K562 (cell line): ENCODE results near the gene SLC6A9. TPM values are rescaled to one million over a fixed set of nuclear protein-coding genes. Genes with fewer than 3 reads are reported as not detected.

Experiments
- ATAC-seq: fragments of 200-7000 bp; cut with Tn5 transposase; 3 replicates; pipeline ENCODE4 v1.9.1; 2020; ENCODE audit warnings: moderate library complexity
- BruUV-seq: library from RNA; stranded (reverse); fragments of 400-500 nt; replicated peaks from 2 replicates; lab custom pipeline; 2021; lab: Mats Ljungman, UMichigan
- CTCF ChIA-PET: fragments of 300-600 bp; formaldehyde crosslinking; extraction: SDS; loops from one replicate; lab custom pipeline; 2021; ENCODE audit warnings: low intra/inter-chr PET ratio; lab: Yijun Ruan, JAX
- POLR2A ChIA-PET: fragments of 300-600, 350-650 bp; sonication (Branson Sonifier 250); formaldehyde crosslinking; extraction: SDS; loops from one replicate; lab custom pipeline; 2021; ENCODE audit warnings: antibody characterized with exemption, inconsistent platforms; lab: Yijun Ruan, JAX
- DNase-seq, 4 experiments: peaks; one replicate each; pipeline versions ENCODE4 v3.0.0 to v3.0.0-alpha.2; 2011 to 2018; ENCODE audit warnings: low spot score in 3 of 4, mixed read lengths in 3 of 4; ENCODE audit errors: extremely low read depth in 1 of 4
- FAIRE-seq: peaks from 2 replicates; lab custom pipeline; 2011; peaks lifted over from hg19 to GRCh38; lab: Jason Lieb, UNC
- H2AFZ ChIP-seq: 2 replicates; pipeline ENCODE4 v1.6.0; 2011; ENCODE audit warnings: low read depth, low read length, control low read depth, inconsistent platforms
- H3K27ac ChIP-seq: fragments of 200-600 bp; 3 replicates; pipeline ENCODE4 v1.8.0; 2011; ENCODE audit warnings: low read depth, mild to moderate bottlenecking, control low read depth, inconsistent platforms, low read length, moderate library complexity, mixed read lengths; ENCODE audit errors: extremely low read depth
- H3K27me3 ChIP-seq, 2 experiments: fragments of 300-600 bp in 1 of 2; 2 replicates in 1 of 2; 3 replicates in 1 of 2; pipeline versions ENCODE4 v1.6.0 to v1.8.0; 2011; ENCODE audit warnings: inconsistent platforms in 2 of 2, low read length in 2 of 2, mild to moderate bottlenecking in 1 of 2, mixed read lengths in 1 of 2, moderate library complexity in 1 of 2; ENCODE audit not compliant: control insufficient read depth in 2 of 2, insufficient read depth in 2 of 2
- H3K36me3 ChIP-seq: fragments of 300-600 bp; 3 replicates; pipeline ENCODE4 v1.8.0; 2011; ENCODE audit warnings: mild to moderate bottlenecking, low read length, inconsistent platforms; ENCODE audit not compliant: control insufficient read depth, insufficient read depth
- H3K4me1 ChIP-seq, 2 experiments: fragments of 200-600 bp in 1 of 2; replicated peaks in 1 of 2; 2 replicates in 1 of 2; 3 replicates in 1 of 2; pipeline versions ENCODE4 v1.5.1 to v1.8.0; 2011; ENCODE audit warnings: inconsistent platforms in 2 of 2, low read length in 2 of 2, mild to moderate bottlenecking in 1 of 2, mixed read lengths in 1 of 2, moderate library complexity in 1 of 2; ENCODE audit not compliant: control insufficient read depth in 2 of 2, insufficient read depth in 2 of 2
- H3K4me2 ChIP-seq: 2 replicates; pipeline ENCODE4 v1.6.1; 2011; ENCODE audit warnings: low read length, control low read depth, inconsistent platforms, mixed read lengths; ENCODE audit not compliant: insufficient read depth
- H3K4me3 ChIP-seq: fragments of 200-600 bp; sonication (generic), shearing (Covaris generic); 2 replicates; pipeline ENCODE4 v1.5.1; 2016; ENCODE audit warnings: control low read depth, inconsistent platforms
- H3K79me2 ChIP-seq: fragments of 200-600 bp; 3 replicates; pipeline ENCODE4 v1.8.0; 2011; ENCODE audit warnings: low read length, inconsistent platforms; ENCODE audit not compliant: control insufficient read depth, insufficient read depth
- H3K9ac ChIP-seq, 2 experiments: 2 replicates each; pipeline versions ENCODE4 v1.6.0 to v1.6.1; 2011; ENCODE audit warnings: low read depth in 2 of 2, low read length in 2 of 2, control low read depth in 1 of 2, inconsistent platforms in 1 of 2, mild to moderate bottlenecking in 1 of 2, mixed read lengths in 1 of 2; ENCODE audit not compliant: insufficient read depth in 1 of 2
- H3K9me1 ChIP-seq: one replicate; pipeline ENCODE4 v1.6.0; 2011; ENCODE audit warnings: inconsistent platforms, mild to moderate bottlenecking, low read length, moderate library complexity; ENCODE audit not compliant: control insufficient read depth, insufficient read depth
- H3K9me3 ChIP-seq: replicated peaks from 2 replicates; pipeline ENCODE4 v1.5.1; 2011; ENCODE audit warnings: low read depth, low read length, inconsistent platforms; ENCODE audit not compliant: control insufficient read depth, insufficient read depth
- H4K20me1 ChIP-seq: replicated peaks from 2 replicates; pipeline ENCODE4 v1.6.1; 2011; ENCODE audit warnings: low read length, inconsistent platforms, mixed read lengths; ENCODE audit not compliant: control insufficient read depth, insufficient read depth
- ELK1 ChIP-seq: sonication (generic); formaldehyde crosslinking; IDR thresholded peaks from 2 replicates; pipeline ENCODE4 v1.8.1; 2022; ENCODE audit warnings: missing genetic modification reagents
- ETV1 ChIP-seq: fragments of 450-650 bp; conservative IDR thresholded peaks from 2 replicates; pipeline ENCODE4 v1.6.1; 2016; ENCODE audit warnings: missing genetic modification characterization, control low read depth, low read depth, missing compliant biosample characterization
- GTF2E2 ChIP-seq: fragments of 200-800 bp; sonication (Bioruptor generic); IDR thresholded peaks from 2 replicates; pipeline ENCODE4 v1.6.1; 2016; ENCODE audit warnings: missing genetic modification characterization, missing compliant biosample characterization
- KLF10 ChIP-seq: fragments of 250-450 bp; sonication (Bioruptor Pico); IDR thresholded peaks from 2 replicates; pipeline ENCODE4 v1.6.1; 2021; ENCODE audit warnings: matching md5 sums
- MBD2 ChIP-seq: sonication (generic); IDR thresholded peaks from 2 replicates; pipeline ENCODE4 v1.6.1; 2016; ENCODE audit warnings: low read depth, borderline replicate concordance
- MLLT1 ChIP-seq, 2 experiments: fragments of 450-650 bp; IDR thresholded peaks; 2 replicates each; pipeline ENCODE4 v1.6.1; 2016
- RBM34 ChIP-seq: fragments of 200-400 bp; formaldehyde crosslinking; IDR thresholded peaks from 2 replicates; pipeline ENCODE4 v1.6.1; 2018; ENCODE audit warnings: low read length, borderline replicate concordance; ENCODE audit not compliant: insufficient read depth
- ZBTB7A ChIP-seq: IDR thresholded peaks from 2 replicates; pipeline ENCODE4 v1.6.1; 2011; ENCODE audit warnings: low read depth, mild to moderate bottlenecking, low read length, moderate library complexity, borderline replicate concordance; ENCODE audit not compliant: control insufficient read depth
- ZBTB8A ChIP-seq: fragments of 450-650 bp; IDR thresholded peaks from 2 replicates; pipeline ENCODE4 v1.6.1; 2018; ENCODE audit warnings: mild to moderate bottlenecking, moderate library complexity; ENCODE audit not compliant: partially characterized antibody
- ZEB2 ChIP-seq: fragments of 450-650 bp; IDR thresholded peaks from 2 replicates; pipeline ENCODE4 v1.6.1; 2016
- WGBS: fragments of 100-300 bp; shearing (Covaris generic); methylation state at CpG from one replicate; pipeline ENCODE4 v1.1.6; 2016; ENCODE audit warnings: low coverage, mixed read lengths; ENCODE audit not compliant: insufficient coverage; ENCODE audit errors: missing lambda C conversion rate; 5-methylcytosine and 5-hydroxymethylcytosine counted together
- in situ Hi-C: fragments of 300-500 bp; cut with MboI; formaldehyde crosslinking; loops from 4 replicates; pipeline ENCODE4 v1.15.0; 2018; ENCODE audit warnings: inconsistent platforms, mixed read lengths
- intact Hi-C: fragments of 100-400 bp; cut with micrococcal nuclease; formaldehyde crosslinking; loops from 2 replicates; pipeline ENCODE4 v1.14.2; 2022
- polyA plus RNA-seq, 8 experiments: library from polyadenylated mRNA; depleted of rRNA in 4 of 8; stranded (reverse) in 5 of 8; unstranded in 3 of 8; fragments of >200 nt; fragmentation: Nextera tagmentation in 2 of 8; fragmentation: Illumina TruSeq in 1 of 8; extraction: Ambion mirVana in 2 of 8; extraction: Trizol in 1 of 8; gene quantifications; 2 replicates each; pipeline versions ENCODE4 v1.2.1 to v1.2.3, GENCODE V29; 2011 to 2014; ENCODE audit warnings: inconsistent platforms in 1 of 8, missing spikeins in 1 of 8
- total RNA-seq, 7 experiments: library from RNA; depleted of rRNA in 6 of 7; stranded (reverse); fragments of >200 nt in 6 of 7; fragmentation: Illumina TruSeq in 2 of 7; extraction: Trizol in 2 of 7; gene quantifications; 2 replicates each; pipeline versions ENCODE4 v1.2.1 to v1.2.3, GENCODE V29; 2011 to 2021; ENCODE audit warnings: low replicate concordance in 1 of 7
- TF ChIP-seq, protein P1 (sequence below): sonication (generic); formaldehyde crosslinking; IDR thresholded peaks from 2 replicates; pipeline ENCODE4 v1.8.0; 2022; ENCODE audit warnings: mild to moderate bottlenecking, missing genetic modification reagents, borderline replicate concordance
- TF ChIP-seq, protein P2 (sequence below): fragments of 250-450 bp; sonication (Bioruptor Pico); IDR thresholded peaks from 2 replicates; pipeline ENCODE4 v1.5.0; 2021; ENCODE audit warnings: mild to moderate bottlenecking, borderline replicate concordance

Gene SLC6A9
- total and polyA plus RNA-seq, 9 of the 15 experiments (the other 6 are each of a cell fraction or from before 2014, with no cell fraction given): 0.17 to 18.7 (median 2.9) TPM

DNA sequence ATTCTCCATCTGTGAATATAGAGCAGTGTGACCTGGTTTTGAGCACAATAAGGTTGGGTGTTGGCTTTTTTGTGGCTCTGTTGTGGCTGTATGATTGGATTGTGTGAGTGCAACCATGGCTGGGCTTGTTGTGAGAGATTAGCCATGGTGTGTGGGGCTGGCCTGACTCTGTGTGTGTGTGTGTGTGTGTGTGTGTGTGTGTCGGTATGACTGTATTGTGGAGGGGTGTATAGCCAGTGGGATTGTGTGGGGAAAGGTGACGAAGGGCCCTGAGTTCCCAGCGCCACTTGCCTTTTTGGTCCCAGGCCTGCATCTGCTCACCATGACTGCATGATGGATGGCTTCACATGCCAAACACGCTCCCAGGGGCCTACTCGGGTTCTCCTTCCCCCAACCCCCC lies 5.9 kb upstream of the SLC6A9 start (continued):
- peak in 1 of 2 experiments; percentile 64; a peak in 2 of 4 replicates for TF ChIP-seq MLLT1 (IDR thresholded peaks at IDR 0.05)

GRCh38 chr1:44036409-44037139 lies 5.3 kb upstream of the SLC6A9 start:
- Histone ChIP-seq H3K79me2 (peaks cover 2% of the 10 kb centered on the region; the same call in 1 of the 3 replicates), H3K9me1 (no peaks in the 10 kb centered on the region), H2AFZ (peak overlapping the region; percentile 74), H3K4me3 (no peak overlapping the region), H3K4me1 (peaks cover 60 to 63% of the 10 kb centered on the region in 2 experiments), H3K27me3 (no peaks in the 10 kb centered on the region), H3K9me3 (no peaks in the 10 kb centered on the region), H3K9ac (peak overlapping the region in 1 of 2 experiments; percentile 16; a peak in 2 of 4 replicates), H3K27ac (peak overlapping the region; percentile 53), H3K4me2 (peak overlapping the region; percentile 49), H4K20me1 (no peaks in the 10 kb centered on the region), H3K36me3 (no peaks in the 10 kb centered on the region)
- intact Hi-C loops: loop anchor here (1.0 to 5.0 kb wide), 3 partner anchors 31 to 89 kb away; partner anchors contain the start of gene IPO13
- in situ Hi-C loops: no loop called here
- DNase-seq (peak; percentile 73 to 93 (median 78)), ATAC-seq (peak; percentile 74), FAIRE-seq (no peak)
- under 1% methylated on average over 6 of the region's 6 CpGs for WGBS
- CTCF ChIA-PET: interaction anchor here (1.0 to 3.7 kb wide), 7 partner anchors 11 to 273 kb away, joined by 3 to 56 read pairs (median 5); partner anchors contain the start of gene B4GALT2
- POLR2A ChIA-PET: interaction anchor here (0.5 to 3.2 kb wide), 22 partner anchors 8 to 1273 kb away, joined by 3 to 17 read pairs (median 6); partner anchors contain the start of gene ATP6V0B
- BruUV-seq: no TSS peak
- TF ChIP-seq, protein P1, sequence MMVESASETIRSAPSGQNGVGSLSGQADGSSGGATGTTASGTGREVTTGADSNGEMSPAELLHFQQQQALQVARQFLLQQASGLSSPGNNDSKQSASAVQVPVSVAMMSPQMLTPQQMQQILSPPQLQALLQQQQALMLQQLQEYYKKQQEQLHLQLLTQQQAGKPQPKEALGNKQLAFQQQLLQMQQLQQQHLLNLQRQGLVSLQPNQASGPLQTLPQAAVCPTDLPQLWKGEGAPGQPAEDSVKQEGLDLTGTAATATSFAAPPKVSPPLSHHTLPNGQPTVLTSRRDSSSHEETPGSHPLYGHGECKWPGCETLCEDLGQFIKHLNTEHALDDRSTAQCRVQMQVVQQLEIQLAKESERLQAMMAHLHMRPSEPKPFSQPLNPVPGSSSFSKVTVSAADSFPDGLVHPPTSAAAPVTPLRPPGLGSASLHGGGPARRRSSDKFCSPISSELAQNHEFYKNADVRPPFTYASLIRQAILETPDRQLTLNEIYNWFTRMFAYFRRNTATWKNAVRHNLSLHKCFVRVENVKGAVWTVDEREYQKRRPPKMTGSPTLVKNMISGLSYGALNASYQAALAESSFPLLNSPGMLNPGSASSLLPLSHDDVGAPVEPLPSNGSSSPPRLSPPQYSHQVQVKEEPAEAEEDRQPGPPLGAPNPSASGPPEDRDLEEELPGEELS (CRISPR knock-in tag): no peak
- TF ChIP-seq ZEB2: no peak
- no peak for TF ChIP-seq MBD2
- no peak for TF ChIP-seq ZBTB7A
- TF ChIP-seq, protein P2, sequence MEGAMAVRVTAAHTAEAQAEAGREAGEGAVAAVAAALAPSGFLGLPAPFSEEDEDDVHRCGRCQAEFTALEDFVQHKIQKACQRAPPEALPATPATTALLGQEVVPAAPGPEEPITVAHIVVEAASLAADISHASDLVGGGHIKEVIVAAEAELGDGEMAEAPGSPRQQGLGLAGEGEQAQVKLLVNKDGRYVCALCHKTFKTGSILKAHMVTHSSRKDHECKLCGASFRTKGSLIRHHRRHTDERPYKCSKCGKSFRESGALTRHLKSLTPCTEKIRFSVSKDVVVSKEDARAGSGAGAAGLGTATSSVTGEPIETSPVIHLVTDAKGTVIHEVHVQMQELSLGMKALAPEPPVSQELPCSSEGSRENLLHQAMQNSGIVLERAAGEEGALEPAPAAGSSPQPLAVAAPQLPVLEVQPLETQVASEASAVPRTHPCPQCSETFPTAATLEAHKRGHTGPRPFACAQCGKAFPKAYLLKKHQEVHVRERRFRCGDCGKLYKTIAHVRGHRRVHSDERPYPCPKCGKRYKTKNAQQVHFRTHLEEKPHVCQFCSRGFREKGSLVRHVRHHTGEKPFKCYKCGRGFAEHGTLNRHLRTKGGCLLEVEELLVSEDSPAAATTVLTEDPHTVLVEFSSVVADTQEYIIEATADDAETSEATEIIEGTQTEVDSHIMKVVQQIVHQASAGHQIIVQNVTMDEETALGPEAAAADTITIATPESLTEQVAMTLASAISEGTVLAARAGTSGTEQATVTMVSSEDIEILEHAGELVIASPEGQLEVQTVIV (CRISPR knock-in tag): no peak
- no peak for TF ChIP-seq ETV1 (tag)
- no peak for TF ChIP-seq ELK1 (CRISPR knock-in tag)
- no peak for TF ChIP-seq RBM34
- no peak for TF ChIP-seq GTF2E2 (tag)
- TF ChIP-seq ZBTB8A: no peak
- no peak for TF ChIP-seq KLF10 (CRISPR knock-in tag)
